Ishikawa (cell line): ENCODE measurements around the gene MALL.

Source experiments
- CEBPB ChIP-seq: IDR thresholded peaks from 2 replicates; pipeline ENCODE4 v1.6.1; 2012
- CREB1 ChIP-seq: IDR thresholded peaks from 2 replicates; pipeline ENCODE4 v1.6.1; 2012; ENCODE audit warnings: low read depth
- EGR1 ChIP-seq: IDR thresholded peaks from 2 replicates; pipeline ENCODE4 v1.6.1; 2012
- EP300 ChIP-seq: IDR thresholded peaks from 2 replicates; pipeline ENCODE4 v1.6.1; 2012; ENCODE audit warnings: borderline replicate concordance
- FOXM1 ChIP-seq: IDR thresholded peaks from 2 replicates; pipeline ENCODE4 v1.6.1; 2012; ENCODE audit warnings: low read depth, borderline replicate concordance
- NFIC ChIP-seq: IDR thresholded peaks from 2 replicates; pipeline ENCODE4 v1.6.1; 2012
- RAD21 ChIP-seq: IDR thresholded peaks from 2 replicates; pipeline ENCODE4 v1.6.1; 2012; ENCODE audit warnings: low read depth
- REST ChIP-seq: IDR thresholded peaks from 2 replicates; pipeline ENCODE4 v1.6.1; 2012; ENCODE audit warnings: low read depth, mild to moderate bottlenecking
- TAF1 ChIP-seq: IDR thresholded peaks from 2 replicates; pipeline ENCODE4 v1.6.1; 2012; ENCODE audit warnings: low read depth, mild to moderate bottlenecking
- TCF12 ChIP-seq: IDR thresholded peaks from 2 replicates; pipeline ENCODE4 v1.6.1; 2012; ENCODE audit warnings: low read depth
- TEAD4 ChIP-seq: IDR thresholded peaks from 2 replicates; pipeline ENCODE4 v1.6.1; 2012
- USF1 ChIP-seq: IDR thresholded peaks from 2 replicates; pipeline ENCODE4 v1.6.1; 2012
- YY1 ChIP-seq: IDR thresholded peaks from 2 replicates; pipeline ENCODE4 v1.6.1; 2012; ENCODE audit warnings: low read depth
- ZBTB7A ChIP-seq: IDR thresholded peaks from 2 replicates; pipeline ENCODE4 v1.6.1; 2012; ENCODE audit warnings: low read depth
- TF ChIP-seq, protein P1 (sequence below): IDR thresholded peaks from 2 replicates; pipeline ENCODE4 v1.6.1; 2012

MALL gene

GRCh38 chr2:110131166-110131565 lies 15.5 kb upstream of the MALL start:
- TF ChIP-seq EGR1 (no peak), RAD21 (no peak), CEBPB (no peak), REST (no peak)

DNA sequence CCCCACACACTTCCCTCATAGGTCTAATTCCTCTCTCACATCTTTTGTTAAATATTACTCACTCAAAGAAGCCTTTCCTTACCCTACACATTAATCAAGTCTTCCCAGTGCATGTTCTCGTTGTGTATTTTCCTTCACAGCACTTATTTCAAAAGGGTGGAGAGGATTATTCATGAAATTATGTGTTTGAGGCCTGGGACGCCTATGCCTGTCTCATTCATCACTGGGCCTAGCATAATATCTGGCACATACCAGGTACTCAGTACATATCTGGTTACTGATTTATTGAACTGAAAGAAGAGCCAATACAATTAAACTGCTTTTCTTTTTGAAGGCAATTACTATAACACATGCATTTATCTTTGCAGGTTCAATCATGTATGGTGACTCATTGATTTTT lies 15.1 kb upstream of the MALL start:
- TF ChIP-seq CREB1 (no peak), YY1 (no peak), USF1 (no peak), TCF12 (no peak), ZBTB7A (no peak), TAF1 (no peak), FOXM1 (no peak), REST (no peak), RAD21 (no peak), NFIC (no peak)
- TF ChIP-seq, protein P1, sequence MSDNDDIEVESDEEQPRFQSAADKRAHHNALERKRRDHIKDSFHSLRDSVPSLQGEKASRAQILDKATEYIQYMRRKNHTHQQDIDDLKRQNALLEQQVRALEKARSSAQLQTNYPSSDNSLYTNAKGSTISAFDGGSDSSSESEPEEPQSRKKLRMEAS: no peak

DNA sequence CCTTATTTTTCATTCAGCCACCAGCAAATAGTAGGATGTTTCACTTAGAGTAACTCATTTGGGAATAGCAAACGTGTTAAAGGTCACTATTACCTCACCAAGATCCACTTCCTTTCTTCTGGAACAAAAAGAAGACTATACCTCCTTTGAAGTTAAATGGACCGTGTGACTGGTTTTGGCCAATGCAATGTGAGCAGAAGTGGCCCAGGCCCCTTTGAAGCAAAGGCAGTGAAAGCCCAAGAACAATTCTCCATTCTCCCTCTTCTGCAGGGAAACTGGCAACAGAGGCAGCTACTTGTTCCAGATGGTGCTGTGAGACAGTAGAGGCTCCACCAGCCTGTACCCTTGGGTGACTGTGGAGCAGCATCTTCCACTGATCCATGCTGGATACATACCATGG lies 11.3 kb upstream of the MALL start:
- TF ChIP-seq REST: no peak
- no peak for TF ChIP-seq TEAD4
- TF ChIP-seq, protein P1: no peak
- no peak for TF ChIP-seq FOXM1
- no peak for TF ChIP-seq NFIC
- no peak for TF ChIP-seq RAD21
- TF ChIP-seq EP300: no peak
- no peak for TF ChIP-seq ZBTB7A
- TF ChIP-seq EGR1: no peak
- TF ChIP-seq TCF12: no peak
- TF ChIP-seq USF1: no peak
- TF ChIP-seq YY1: no peak
- no peak for TF ChIP-seq CEBPB

DNA sequence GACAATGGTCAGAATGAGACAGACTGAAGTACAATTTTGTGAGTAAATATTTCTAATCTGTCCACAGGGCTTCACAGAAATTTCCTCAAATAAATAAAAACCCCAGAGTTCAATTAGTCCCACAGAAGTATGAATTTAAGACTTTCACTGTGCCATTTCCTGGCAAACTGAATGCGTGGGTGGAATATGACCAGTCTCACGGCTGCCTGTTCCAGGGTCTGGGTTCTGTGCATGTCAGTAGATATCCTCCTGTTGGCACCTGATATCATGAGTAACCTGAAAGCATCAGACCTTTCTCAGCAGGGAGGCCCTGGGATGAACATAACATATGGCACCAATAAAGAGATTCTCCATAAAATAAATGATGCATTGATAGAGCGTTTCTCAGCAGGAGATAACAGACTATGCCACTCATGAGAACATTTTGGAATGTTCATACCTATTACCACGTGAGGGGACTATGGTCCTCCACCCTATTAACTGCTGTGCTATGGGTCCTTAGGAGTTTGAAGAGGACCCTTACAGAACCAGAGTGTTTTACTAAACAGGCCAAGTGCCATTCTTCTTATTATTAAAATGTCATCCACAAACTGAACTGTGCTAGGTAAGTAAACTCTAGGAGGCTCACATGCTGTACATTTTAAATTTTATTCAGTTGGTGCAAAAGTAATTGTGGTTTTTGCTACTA lies 10.6 kb upstream of the MALL start:
- TF ChIP-seq EP300: no peak
- TF ChIP-seq TCF12: no peak
- no peak for TF ChIP-seq RAD21
- no peak for TF ChIP-seq CEBPB
- TF ChIP-seq EGR1: peak; percentile 59
- TF ChIP-seq USF1: no peak
